Panc1 (cell line): ENCODE measurements around the gene ZFHX3.

Source experiments
- CTCF ChIP-seq: fragments of 450-650 bp; IDR thresholded peaks from 2 replicates; pipeline ENCODE4 v1.5.1; 2017; ENCODE audit warnings: mild to moderate bottlenecking
- POLR2AphosphoS5 ChIP-seq: IDR thresholded peaks from 2 replicates; pipeline ENCODE4 v1.6.1; 2012; ENCODE audit warnings: mild to moderate bottlenecking, low read depth, low read length, moderate library complexity
- REST ChIP-seq, 2 experiments: IDR thresholded peaks; 2 replicates each; pipeline ENCODE4 v1.6.1; 2011 to 2012; ENCODE audit warnings: low read depth in 2 of 2, control low read depth in 1 of 2, low read length in 1 of 2, mild to moderate bottlenecking in 1 of 2, moderate library complexity in 1 of 2; ENCODE audit not compliant: insufficient read depth in 1 of 2
- SIN3A ChIP-seq: IDR thresholded peaks from 2 replicates; pipeline ENCODE4 v1.6.1; 2012; ENCODE audit warnings: low read depth, mild to moderate bottlenecking, low read length, moderate library complexity, borderline replicate concordance; ENCODE audit not compliant: insufficient read depth
- TCF7L2 ChIP-seq: IDR thresholded peaks from 2 replicates; pipeline ENCODE4 v1.6.1; 2011; ENCODE audit warnings: mild to moderate bottlenecking, low read depth, low read length, inconsistent platforms

GRCh38 chr16:73032541-73033270 lies 15.2 kb downstream of the ZFHX3 start:
- TF ChIP-seq CTCF (no peak), POLR2AphosphoS5 (no peak), REST (IDR thresholded peaks at IDR 0.05; ENCODE audit: insufficient read depth in 1 of 2, low read depth in 2 of 2, low read length in 1 of 2) (no peak), SIN3A (no peak), TCF7L2 (no peak)
